ENCODE measurements around the gene ZBTB26. TPM values are rescaled to one million over a fixed set of nuclear protein-coding genes. Genes with fewer than 3 reads are reported as not detected.

The ZBTB26 gene
- total and polyA plus RNA-seq, 7 donors = 1.4 to 13.3 (median 9.2) TPM

GRCh38 chr9:122904466-122904822, 26.9 kb downstream of the ZBTB26 start:
- 0% methylated on average over 8 of the region's 8 CpGs for WGBS, 2 donors
- H3K9me3 ChIP-seq = no peaks in the 10 kb centered on the region
- peak overlapping the region; percentile 54 to 97 (median 94) for H3K4me3 ChIP-seq
- peaks cover 0 to 5% (median 0%) of the 10 kb centered on the region in 4 donors for H3K36me3 ChIP-seq
- DNase-seq = no peak
- intact Hi-C loops (cut with DNase I) = loop anchor here (2.0 kb wide), 2 partner anchors 36 to 86 kb away; partner anchors contain the start of gene RABGAP1
- peaks cover 0 to 52% (median 45%) of the 10 kb centered on the region in 4 donors for H3K4me1 ChIP-seq
- H3K27ac ChIP-seq = peak overlapping the region; percentile 97 to 99 (median 98)
- TF ChIP-seq CTCF (IDR thresholded peaks at IDR 0.05) (no peak), POLR2AphosphoS5 (IDR thresholded peaks at IDR 0.05) (no peak), EP300 (IDR thresholded peaks at IDR 0.05) (no peak)
- H3K27me3 ChIP-seq = no peaks in the 10 kb centered on the region

GRCh38 chr9:122900791-122901190, 30.5 kb downstream of the ZBTB26 start:
- intact Hi-C loops (cut with DNase I) = no loop called here
- Histone ChIP-seq H3K4me3 (peak overlapping the region in 1 of 4 donors; percentile 0), H3K27ac (peak overlapping the region in 2 of 4 donors; percentile 8 to 41), H3K27me3 (no peaks in the 10 kb centered on the region), H3K36me3 (peaks cover 0 to 15% (median 0%) of the 10 kb centered on the region in 4 donors), H3K4me1 (peaks cover 0 to 71% (median 48%) of the 10 kb centered on the region in 4 donors), H3K9me3 (no peaks in the 10 kb centered on the region)
- 46 to 84% methylated on average over 2 of the region's 2 CpGs for WGBS, 2 donors
- TF ChIP-seq POLR2AphosphoS5 (IDR thresholded peaks at IDR 0.05) (no peak), EP300 (IDR thresholded peaks at IDR 0.05) (no peak), POLR2A (IDR thresholded peaks at IDR 0.05) (no peak), CTCF (IDR thresholded peaks at IDR 0.05) (no peak)
- no peak for DNase-seq

- Histone ChIP-seq H3K27me3 (no peaks in the 10 kb centered on the region), H3K9me3 (no peaks in the 10 kb centered on the region), H3K27ac (no peak overlapping the region), H3K36me3 (peaks cover 0 to 43% (median 2%) of the 10 kb centered on the region in 4 donors), H3K4me3 (no peak overlapping the region), H3K4me1 (peaks cover 0 to 53% (median 33%) of the 10 kb centered on the region in 4 donors)
- 97 to 98% methylated on average over 1 of the region's 1 CpG for WGBS, 2 donors
- TF ChIP-seq EP300 (IDR thresholded peaks at IDR 0.05) = no peak
- TF ChIP-seq POLR2A (IDR thresholded peaks at IDR 0.05) = no peak
- TF ChIP-seq CTCF (IDR thresholded peaks at IDR 0.05) = no peak
- TF ChIP-seq POLR2AphosphoS5 (IDR thresholded peaks at IDR 0.05) = no peak
- intact Hi-C loops (cut with DNase I) = no loop called here
- DNase-seq = no peak
Observed at GRCh38 chr9:122897969-122898368, 33.3 kb downstream of the ZBTB26 start.

- 21 to 68% methylated on average over 3 of the region's 3 CpGs for WGBS, 2 donors
- intact Hi-C loops (cut with DNase I) = no loop called here
- no peak for TF ChIP-seq CTCF (IDR thresholded peaks at IDR 0.05)
- no peak for TF ChIP-seq EP300 (IDR thresholded peaks at IDR 0.05)
- Histone ChIP-seq H3K27me3 (no peaks in the 10 kb centered on the region), H3K36me3 (peaks cover 26 to 89% (median 32%) of the 10 kb centered on the region in 4 donors), H3K4me3 (no peak overlapping the region), H3K9me3 (no peaks in the 10 kb centered on the region), H3K27ac (no peak overlapping the region), H3K4me1 (no peaks in the 10 kb centered on the region)
- DNase-seq = no peak
Observed at GRCh38 chr9:122888480-122888879, 42.8 kb downstream of the ZBTB26 start.

- Histone ChIP-seq H3K9me3 (no peaks in the 10 kb centered on the region), H3K4me1 (no peaks in the 10 kb centered on the region), H3K4me3 (no peak overlapping the region), H3K27ac (no peak overlapping the region), H3K36me3 (peaks cover 26 to 91% (median 43%) of the 10 kb centered on the region in 4 donors), H3K27me3 (no peaks in the 10 kb centered on the region)
- WGBS, 2 donors = 90 to 94% methylated on average over 2 of the region's 2 CpGs
- no peak for TF ChIP-seq CTCF (IDR thresholded peaks at IDR 0.05)
- TF ChIP-seq POLR2AphosphoS5 (IDR thresholded peaks at IDR 0.05) = no peak
- TF ChIP-seq EP300 (IDR thresholded peaks at IDR 0.05) = no peak
- TF ChIP-seq POLR2A (IDR thresholded peaks at IDR 0.05) = no peak
- no peak for DNase-seq
- intact Hi-C loops (cut with DNase I) = no loop called here
Observed at GRCh38 chr9:122883125-122883524, 48.2 kb downstream of the ZBTB26 start.
